Activated CD4-positive, alpha-beta T cell treated with anti-CD3 and anti-CD28 coated beads, Interleukin-2, amount 10 ng/mL, durations not matched to agents 7 days and 5 days (primary cell): Measurements from ENCODE around the gene BEST4. TPM values are rescaled to one million over a fixed set of nuclear protein-coding genes. Genes with fewer than 3 reads are reported as not detected.
A peak's percentile ranks its signal among the peaks of the same experiment; 100 is the strongest.

Experiments
- CTCF ChIA-PET: fragments of 350-600 bp; sonication (Branson Sonifier 250); formaldehyde crosslinking; loops from one replicate; lab custom pipeline; 2021; ENCODE audit warnings: antibody characterized with exemption; lab: Charles Lee
- POLR2A ChIA-PET: fragments of 350-600 bp; sonication (Branson Sonifier 250); formaldehyde crosslinking; loops from one replicate; lab custom pipeline; 2021; ENCODE audit warnings: antibody characterized with exemption; lab: Charles Lee
- DNase-seq: peaks from one replicate; pipeline ENCODE4 v3.0.0-alpha.2; 2020
- H3K27ac Mint-ChIP-seq: one replicate; pipeline ENCODE4 v1.8.0; 2021; ENCODE audit warnings: mild to moderate bottlenecking, moderate library complexity, mixed read lengths
- H3K27me3 Mint-ChIP-seq: one replicate; pipeline ENCODE4 v1.8.0; 2021; ENCODE audit warnings: mixed read lengths
- H3K36me3 Mint-ChIP-seq: one replicate; pipeline ENCODE4 v1.8.0; 2021; ENCODE audit warnings: low read depth, mixed read lengths
- H3K4me1 Mint-ChIP-seq: one replicate; pipeline ENCODE4 v1.8.0; 2021; ENCODE audit warnings: mixed read lengths
- H3K4me3 Mint-ChIP-seq: one replicate; pipeline ENCODE4 v1.8.0; 2021; ENCODE audit warnings: mild to moderate bottlenecking, moderate library complexity, mixed read lengths
- H3K9me3 Mint-ChIP-seq: one replicate; pipeline ENCODE4 v1.8.0; 2021; ENCODE audit warnings: mixed read lengths
- total RNA-seq, 2 experiments: library from RNA; stranded (reverse); gene quantifications; one replicate each; pipeline ENCODE4 v1.2.3, GENCODE V29; 2021

BEST4 gene
- total RNA-seq, 2 experiments from 2014 or later: 0.42 to 0.55 TPM

- Mint-ChIP-seq H3K27ac (no peak overlapping the region), H3K36me3 (no peaks in the 10 kb centered on the region), H3K4me1 (peaks cover 3% of the 10 kb centered on the region), H3K27me3 (no peaks in the 10 kb centered on the region), H3K9me3 (no peaks in the 10 kb centered on the region), H3K4me3 (no peak overlapping the region)
- no peak for DNase-seq
- ChIA-PET CTCF (interaction anchor here (0.5 to 2.2 kb wide), 16 partner anchors 8 to 217 kb away, joined by 3 to 8 read pairs (median 3); partner anchors contain the start of genes BTBD19 and RPS8), POLR2A (interaction anchor here (0.8 kb wide), 1 partner anchor 27 kb away, joined by 3 read pairs; no protein-coding TSS in a partner anchor)
Measured at GRCh38 chr1:44792736-44793502, 4.9 kb upstream of the BEST4 start.

DNA sequence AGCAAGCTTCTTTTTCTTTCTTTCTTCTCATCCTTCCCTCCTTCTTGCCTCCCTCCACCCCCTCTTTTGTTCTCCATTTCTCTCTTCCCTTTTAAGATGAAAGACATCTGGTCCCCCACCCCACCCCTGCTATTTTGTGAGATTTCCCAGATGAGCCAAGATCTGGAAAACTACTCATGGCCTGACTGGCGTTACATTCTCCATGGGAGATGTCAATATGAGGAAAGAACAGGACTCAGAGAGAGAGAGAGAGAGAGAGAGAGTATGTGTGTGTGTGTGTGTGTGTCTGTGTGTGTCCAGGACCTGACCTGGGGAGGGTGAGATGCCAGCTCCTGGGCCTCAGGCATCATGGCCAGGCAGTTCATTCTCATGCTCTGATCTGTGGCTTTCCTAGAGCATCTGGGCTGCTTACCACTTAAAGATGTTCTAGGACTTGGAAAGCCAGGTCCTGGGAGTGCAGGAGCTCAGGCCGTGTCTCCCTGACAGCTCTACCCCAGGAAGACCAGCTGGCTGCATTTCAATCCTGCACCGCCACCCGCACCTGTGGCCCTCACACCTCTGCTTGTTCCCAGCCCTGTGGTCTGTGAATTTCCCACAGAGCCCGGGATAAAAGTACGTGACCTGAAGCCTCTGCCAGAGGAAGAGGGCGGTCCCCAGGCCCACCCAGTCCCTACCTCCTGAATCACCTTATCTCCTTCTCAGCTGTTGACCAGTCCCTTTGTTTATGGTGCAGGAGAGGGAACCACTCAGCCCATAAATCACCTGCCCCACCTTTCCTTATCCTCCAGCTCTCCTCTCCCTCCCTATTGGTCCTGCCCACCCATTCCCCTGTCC lies 3.2 kb upstream of the BEST4 start:
- no peaks in the 10 kb centered on the region for H3K36me3 Mint-ChIP-seq

GRCh38 chr1:44787506-44787905 lies 464 bp downstream of the BEST4 start:
- Mint-ChIP-seq H3K27ac (no peak overlapping the region), H3K4me1 (peaks cover 32% of the 10 kb centered on the region), H3K27me3 (no peaks in the 10 kb centered on the region), H3K36me3 (peaks cover 3% of the 10 kb centered on the region), H3K9me3 (no peaks in the 10 kb centered on the region), H3K4me3 (no peak overlapping the region)
- CTCF ChIA-PET: interaction anchor here (0.9 to 5.0 kb wide), 6 partner anchors 12 to 137 kb away, joined by 3 to 23 read pairs (median 8); partner anchors contain the start of genes BTBD19, PLK3, RNU5D-1 and RPS8
- POLR2A ChIA-PET: interaction anchor here (0.8 to 1.4 kb wide), 2 partner anchors 13 to 57 kb away, joined by 3 read pairs; partner anchors contain the start of gene PLK3
- no peak for DNase-seq

More for the DNA sequence above, 3.2 kb upstream of the BEST4 start:
- Mint-ChIP-seq H3K9me3 (no peaks in the 10 kb centered on the region), H3K27me3 (no peaks in the 10 kb centered on the region), H3K4me1 (peaks cover 7% of the 10 kb centered on the region), H3K4me3 (no peak overlapping the region), H3K27ac (no peak overlapping the region)
- no peak for DNase-seq
- CTCF ChIA-PET: interaction anchor here (1.1 to 2.4 kb wide), 7 partner anchors 8 to 220 kb away, joined by 3 to 10 read pairs (median 4); partner anchors contain the start of genes HECTD3, PLK3 and RNU5D-1
- POLR2A ChIA-PET: interaction anchor here (0.6 kb wide), 1 partner anchor 28 kb away, joined by 5 read pairs; no protein-coding TSS in a partner anchor

DNA sequence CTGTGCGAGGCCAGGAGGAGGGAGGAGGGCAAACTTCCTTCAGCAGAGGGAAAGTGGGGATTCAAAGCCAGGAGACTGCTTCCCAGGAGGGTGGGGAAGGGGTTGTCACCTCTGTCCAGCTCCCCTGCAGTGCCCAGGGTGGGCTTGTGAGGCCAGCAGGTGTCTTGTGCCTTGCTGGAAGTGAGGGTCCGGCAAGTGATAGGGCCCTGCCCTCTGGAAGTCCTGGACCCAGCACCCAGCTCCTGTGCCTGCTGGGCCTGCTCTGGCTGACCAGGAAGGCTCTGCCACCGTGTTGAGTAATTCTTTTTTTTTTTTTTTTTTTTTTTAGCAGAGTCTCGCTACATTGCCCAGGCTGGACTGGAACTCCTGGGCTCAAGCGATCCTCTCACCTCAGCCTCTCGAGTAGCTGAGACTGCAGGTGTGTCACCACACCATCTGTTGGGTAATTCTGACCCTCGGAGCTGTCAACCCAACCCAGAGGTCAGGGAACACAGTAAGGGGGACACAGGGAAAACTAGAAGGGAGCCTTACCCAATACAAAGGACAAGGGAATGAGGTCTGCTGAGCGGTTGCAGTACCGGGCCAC lies 1.0 kb downstream of the BEST4 start:
- H3K36me3 Mint-ChIP-seq: peaks cover 5% of the 10 kb centered on the region
- POLR2A ChIA-PET: interaction anchor here (0.5 to 1.4 kb wide), 2 partner anchors 13 to 1439 kb away, joined by 3 to 4 read pairs; partner anchors contain the start of gene PLK3
- peak overlapping the region; percentile 56 for H3K4me3 Mint-ChIP-seq
- no peaks in the 10 kb centered on the region for H3K27me3 Mint-ChIP-seq
- peak overlapping the region; percentile 78 for H3K27ac Mint-ChIP-seq
- no peak for DNase-seq
- CTCF ChIA-PET: interaction anchor here (0.6 to 5.0 kb wide), 9 partner anchors 10 to 544 kb away, joined by 3 to 23 read pairs (median 3); partner anchors contain the start of genes BTBD19, PLK3 and RPS8
- no peaks in the 10 kb centered on the region for H3K9me3 Mint-ChIP-seq
- peaks cover 32% of the 10 kb centered on the region for H3K4me1 Mint-ChIP-seq

GRCh38 chr1:44786138-44786840 lies 1.7 kb downstream of the BEST4 start:
- Mint-ChIP-seq H3K27me3 (no peaks in the 10 kb centered on the region), H3K4me1 (peaks cover 35% of the 10 kb centered on the region), H3K4me3 (peak overlapping the region; percentile 56), H3K27ac (peak overlapping the region; percentile 78), H3K9me3 (no peaks in the 10 kb centered on the region), H3K36me3 (peaks cover 10% of the 10 kb centered on the region)
- POLR2A ChIA-PET: interaction anchor here (0.5 kb wide), 1 partner anchor 1438 kb away, joined by 4 read pairs; no protein-coding TSS in a partner anchor
- CTCF ChIA-PET: interaction anchor here (0.6 to 5.0 kb wide), 15 partner anchors 10 to 545 kb away, joined by 3 to 23 read pairs (median 3); partner anchors contain the start of genes BTBD19, PLK3 and RPS8
- peak; percentile 72 for DNase-seq

DNA sequence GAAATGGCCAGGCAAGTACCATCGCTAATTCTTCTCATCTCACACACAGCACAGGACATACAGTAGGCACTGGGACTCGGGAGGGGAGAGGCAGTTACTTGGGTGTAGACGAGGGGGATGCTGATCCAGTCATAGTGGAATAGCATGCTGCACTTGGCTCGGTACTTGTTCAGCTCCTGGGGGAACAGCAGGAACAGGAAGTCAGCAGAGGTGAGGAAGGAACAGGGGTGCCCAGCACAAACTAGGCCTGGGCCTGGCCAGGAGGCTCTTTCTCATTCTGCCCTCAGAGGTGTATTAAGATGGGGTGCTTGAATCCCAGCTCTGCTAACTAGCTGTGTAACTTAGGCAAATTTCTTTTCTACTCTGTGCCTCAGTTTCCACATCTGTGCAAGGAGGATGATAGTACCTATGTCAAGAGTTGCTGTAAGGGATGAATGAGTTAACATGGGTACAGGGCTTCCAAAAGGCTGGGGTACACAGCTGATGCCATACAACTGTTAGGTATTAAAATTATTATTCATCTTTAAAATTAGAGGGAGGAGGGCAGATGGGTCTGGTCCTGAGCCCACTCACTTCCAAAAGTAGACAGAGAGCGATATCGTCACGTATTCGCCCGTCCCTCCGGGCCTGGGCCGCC lies 2.4 kb downstream of the BEST4 start:
- ChIA-PET POLR2A (no interaction called here), CTCF (interaction anchor here (0.6 to 5.0 kb wide), 10 partner anchors 10 to 186 kb away, joined by 3 to 23 read pairs (median 4); partner anchors contain the start of genes PLK3, RNU5D-1 and RPS8)
- Mint-ChIP-seq H3K4me3 (peak overlapping the region; percentile 56), H3K4me1 (peaks cover 36% of the 10 kb centered on the region), H3K9me3 (no peaks in the 10 kb centered on the region), H3K27ac (peak overlapping the region; percentile 78), H3K36me3 (peaks cover 17% of the 10 kb centered on the region), H3K27me3 (no peaks in the 10 kb centered on the region)
- DNase-seq: no peak

GRCh38 chr1:44785029-44785380 lies 3.0 kb downstream of the BEST4 start:
- no peaks in the 10 kb centered on the region for H3K9me3 Mint-ChIP-seq
- no peaks in the 10 kb centered on the region for H3K27me3 Mint-ChIP-seq
- H3K4me3 Mint-ChIP-seq: peak overlapping the region; percentile 56
- ChIA-PET POLR2A (interaction anchor here (1.0 kb wide), 2 partner anchors 34 to 64 kb away, joined by 3 read pairs; no protein-coding TSS in a partner anchor), CTCF (interaction anchor here (0.6 to 5.0 kb wide), 15 partner anchors 8 to 229 kb away, joined by 3 to 23 read pairs (median 4); partner anchors contain the start of genes HECTD3, PLK3, RNU5D-1 and RPS8)
- DNase-seq: no peak
- peaks cover 41% of the 10 kb centered on the region for H3K4me1 Mint-ChIP-seq
- peak overlapping the region; percentile 78 for H3K27ac Mint-ChIP-seq
- H3K36me3 Mint-ChIP-seq: peaks cover 23% of the 10 kb centered on the region

DNA sequence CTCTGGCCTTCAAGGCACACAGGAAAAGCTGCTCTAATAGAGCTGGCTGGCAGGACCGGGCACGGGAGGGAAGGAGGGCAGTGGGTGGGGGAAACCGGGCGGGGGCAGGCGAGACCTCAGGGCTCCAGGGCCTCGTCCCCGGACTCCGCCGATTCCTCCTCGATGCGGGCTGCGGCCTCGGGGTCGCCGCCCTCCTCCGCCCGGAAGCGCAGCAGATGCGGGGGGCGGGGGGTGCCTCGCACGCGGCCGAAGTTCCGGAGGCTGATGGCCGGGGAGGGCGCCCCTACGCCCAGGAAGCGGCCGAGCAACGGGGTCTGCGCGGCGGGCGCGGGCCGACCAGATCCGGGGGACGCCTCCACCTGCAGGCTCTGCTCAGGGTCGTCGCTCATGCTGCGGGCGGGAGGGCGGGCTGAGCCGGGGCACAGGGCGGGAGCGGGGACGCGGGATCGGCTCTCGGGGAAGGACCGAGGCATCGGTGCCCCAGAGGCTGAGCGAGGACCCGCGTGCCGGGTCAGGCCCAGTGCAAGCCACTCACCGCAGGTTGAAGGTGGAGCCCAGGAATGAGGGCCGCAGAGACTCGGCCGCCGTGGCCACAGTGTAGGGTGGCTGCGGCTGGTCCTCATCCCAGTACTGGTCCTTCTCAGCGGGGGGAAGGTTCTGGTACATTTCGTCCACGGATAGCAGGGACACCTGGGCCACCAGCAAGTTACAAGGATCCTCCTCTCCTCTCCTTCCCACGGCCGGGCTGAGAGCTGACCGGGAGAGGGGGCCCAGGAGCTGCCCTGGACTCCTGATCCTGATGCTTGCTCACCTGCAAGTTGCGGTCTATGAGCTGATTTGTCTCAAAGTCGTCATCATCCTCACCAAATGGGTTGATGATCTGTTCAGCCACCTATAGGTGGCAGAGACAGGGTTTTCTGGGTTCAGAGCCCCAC lies 3.6 kb downstream of the BEST4 start:
- peak overlapping the region; percentile 58 for H3K4me3 Mint-ChIP-seq
- H3K9me3 Mint-ChIP-seq: no peaks in the 10 kb centered on the region
- no peak for DNase-seq
- H3K27me3 Mint-ChIP-seq: no peaks in the 10 kb centered on the region
- ChIA-PET CTCF (interaction anchor here (0.6 to 5.0 kb wide), 14 partner anchors 9 to 572 kb away, joined by 3 to 23 read pairs (median 4); partner anchors contain the start of genes HECTD3, PLK3, RNU5D-1 and RPS8), POLR2A (interaction anchor here (1.0 kb wide), 2 partner anchors 35 to 63 kb away, joined by 3 read pairs; no protein-coding TSS in a partner anchor)
- peak overlapping the region; percentile 84 for H3K27ac Mint-ChIP-seq
- H3K36me3 Mint-ChIP-seq: peaks cover 25% of the 10 kb centered on the region
- H3K4me1 Mint-ChIP-seq: peaks cover 43% of the 10 kb centered on the region

- CTCF ChIA-PET: interaction anchor here (0.7 to 5.0 kb wide), 9 partner anchors 8 to 520 kb away, joined by 3 to 23 read pairs (median 7); partner anchors contain the start of genes HECTD3, PLK3, RNU5D-1 and RPS8
- peak overlapping the region; percentile 58 for H3K4me3 Mint-ChIP-seq
- peak overlapping the region; percentile 84 for H3K27ac Mint-ChIP-seq
- H3K4me1 Mint-ChIP-seq: peaks cover 47% of the 10 kb centered on the region
- H3K9me3 Mint-ChIP-seq: no peaks in the 10 kb centered on the region
- DNase-seq: no peak
- peaks cover 30% of the 10 kb centered on the region for H3K36me3 Mint-ChIP-seq
- POLR2A ChIA-PET: no interaction called here
- no peaks in the 10 kb centered on the region for H3K27me3 Mint-ChIP-seq
Measured at GRCh38 chr1:44783697-44784093, 4.3 kb downstream of the BEST4 start.

DNA sequence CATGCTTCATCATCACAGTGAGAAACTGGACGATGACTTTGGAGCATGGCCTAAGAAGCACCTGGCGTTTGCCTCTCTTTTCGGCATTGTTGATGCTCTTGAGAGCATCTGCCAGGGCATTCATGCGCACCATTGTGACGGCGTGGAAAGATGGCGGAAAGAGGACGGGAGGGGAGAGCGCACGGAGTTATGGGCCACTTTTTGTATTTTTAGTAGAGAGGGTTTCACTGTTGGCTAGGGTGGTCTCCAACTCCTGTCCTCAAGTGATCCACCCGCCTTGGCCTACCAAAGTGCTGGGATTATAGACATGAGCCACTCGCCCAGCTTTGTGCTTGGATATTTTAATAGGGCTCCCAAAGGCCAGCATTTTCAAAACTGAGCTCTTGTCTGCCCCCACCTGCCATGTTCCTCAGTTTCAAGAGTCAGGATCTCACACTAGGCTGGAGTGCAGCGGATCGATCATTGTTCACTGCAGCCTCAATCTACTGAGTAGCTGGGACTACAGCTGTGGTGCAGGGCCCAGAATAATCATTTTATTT lies 7.3 kb downstream of the BEST4 start:
- H3K27ac Mint-ChIP-seq: no peak overlapping the region
- ChIA-PET POLR2A (no interaction called here), CTCF (interaction anchor here (1.0 to 2.0 kb wide), 5 partner anchors 10 to 20 kb away, joined by 3 to 8 read pairs (median 5); partner anchors contain the start of gene PLK3)
- no peak for DNase-seq
- H3K9me3 Mint-ChIP-seq: no peaks in the 10 kb centered on the region
- peaks cover 59% of the 10 kb centered on the region for H3K4me1 Mint-ChIP-seq
- H3K27me3 Mint-ChIP-seq: no peaks in the 10 kb centered on the region
- H3K36me3 Mint-ChIP-seq: peaks cover 61% of the 10 kb centered on the region
- H3K4me3 Mint-ChIP-seq: no peak overlapping the region
